Fibroblast of skin of back (primary cell): ENCODE data around the gene PID1.
"Not testable (repeated sequence)": the region's sequence is repeated elsewhere in the genome, so short reads cannot be mapped to it uniquely, and the experiment has no call there.

Experiments
- DNase-seq: peaks from one replicate; pipeline ENCODE4 v3.0.0-alpha.2; 2013

PID1 gene

DNA sequence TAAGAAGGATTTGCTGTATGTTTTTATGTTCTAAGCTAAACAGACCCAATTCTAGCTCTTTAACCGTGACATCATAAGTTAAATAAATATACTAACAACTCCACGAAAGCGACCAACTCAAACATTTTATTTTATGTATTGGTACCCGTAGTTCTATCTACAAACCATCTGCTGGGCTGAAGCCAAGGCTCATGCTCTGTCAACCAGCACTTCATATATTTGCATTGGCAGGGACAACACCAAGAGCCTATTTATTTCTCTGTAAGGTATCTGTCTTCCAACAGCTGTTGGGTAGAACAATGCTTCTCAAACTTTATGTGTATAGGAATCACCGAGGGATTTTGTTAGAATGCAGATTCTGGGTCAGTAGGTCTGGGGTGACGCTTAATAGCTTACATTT is 64.5 kb downstream of the PID1 start:
- DNase-seq = no peak

DNA sequence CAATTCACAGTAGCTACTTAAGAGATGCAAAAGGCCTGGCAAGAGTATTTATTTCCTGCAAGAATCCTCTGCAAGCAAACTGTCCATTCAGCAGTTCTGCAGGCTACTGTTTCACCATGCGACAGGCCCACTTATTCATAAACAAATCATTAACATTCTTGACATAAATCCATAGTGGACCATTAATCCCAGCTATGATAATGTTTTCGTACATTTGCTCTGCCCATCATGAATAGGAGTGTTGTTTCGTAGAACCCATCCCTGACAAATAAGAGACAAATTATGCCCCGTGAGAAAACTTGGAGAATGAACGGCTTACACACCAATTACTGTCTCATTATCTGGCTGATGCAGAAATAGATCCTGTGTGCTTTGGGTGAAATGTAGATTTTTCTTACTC is 65.4 kb downstream of the PID1 start:
- DNase-seq = no peak

DNA sequence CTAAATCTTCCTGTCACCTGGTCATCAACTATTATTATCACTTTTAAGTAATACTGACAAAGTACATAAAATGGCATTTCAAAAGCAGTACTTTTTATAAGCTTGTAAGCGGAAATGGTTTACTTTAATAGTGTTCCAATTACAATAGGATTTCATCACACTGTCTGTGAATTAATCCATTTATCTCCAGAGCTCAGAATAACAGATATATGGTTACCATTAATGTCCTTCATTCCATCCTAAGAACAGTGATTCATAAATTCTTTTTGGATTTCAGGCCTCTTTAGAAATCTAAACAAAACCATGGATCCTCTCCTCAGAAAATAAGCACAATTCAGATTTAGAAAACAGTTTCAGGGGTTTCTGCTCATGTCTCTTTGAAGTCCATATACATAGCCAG is 68.4 kb downstream of the PID1 start:
- no peak for DNase-seq

DNA sequence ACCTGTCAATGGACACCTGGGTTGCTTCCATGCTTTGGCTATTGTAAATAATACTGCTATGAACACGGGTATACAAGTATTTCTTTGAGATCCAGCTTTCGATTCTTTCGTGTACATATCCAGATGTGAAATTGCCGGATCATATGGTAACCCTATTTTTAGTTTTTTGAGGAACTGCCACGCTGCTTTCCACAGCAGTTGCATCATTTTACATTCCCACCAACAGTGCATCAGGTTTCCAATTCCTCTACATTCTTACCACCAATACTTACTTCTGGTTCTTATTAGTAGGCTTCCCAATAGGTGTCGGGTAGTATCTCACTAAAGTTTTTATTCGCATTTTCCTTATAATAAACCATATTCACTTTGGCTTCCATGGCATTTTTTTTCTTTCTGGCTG is 69.6 kb downstream of the PID1 start:
- DNase-seq = no peak

DNA sequence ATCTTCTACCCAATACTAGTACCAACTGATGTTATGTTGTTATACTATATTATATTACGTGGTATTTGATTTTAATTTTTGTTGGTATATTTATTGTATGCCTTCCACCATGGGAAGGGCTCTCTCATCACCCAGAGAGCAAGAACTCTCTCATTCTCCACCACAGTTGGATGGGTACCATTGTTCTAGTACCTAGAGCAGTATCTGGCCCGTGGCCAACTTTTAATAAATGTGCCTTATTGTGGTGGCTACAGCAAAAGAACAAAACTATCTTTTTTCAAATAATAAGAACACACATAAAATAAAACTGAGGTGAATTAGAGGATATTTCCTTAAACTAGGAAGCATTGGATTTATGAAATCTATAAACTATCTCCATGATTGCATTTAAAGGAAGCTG is 71.8 kb downstream of the PID1 start:
- no peak for DNase-seq

DNA sequence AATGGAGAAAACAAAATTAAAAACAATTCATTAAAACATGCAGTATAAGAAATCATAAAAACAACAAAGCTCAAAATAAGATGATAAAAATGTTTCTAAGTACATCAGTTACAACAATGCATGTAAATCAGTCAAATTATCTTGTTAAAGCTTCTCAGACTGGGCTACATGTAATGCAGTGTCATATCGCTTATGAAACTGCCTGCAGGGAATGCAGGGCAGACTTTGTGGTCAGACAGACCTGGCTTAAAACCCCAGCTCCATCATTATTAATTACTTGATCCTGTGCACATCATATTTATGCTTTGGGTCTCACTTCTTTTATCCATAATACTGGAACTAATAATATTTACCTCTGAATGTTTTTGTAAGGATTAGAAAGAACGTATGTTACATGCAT is 74.6 kb downstream of the PID1 start:
- no peak for DNase-seq

DNA sequence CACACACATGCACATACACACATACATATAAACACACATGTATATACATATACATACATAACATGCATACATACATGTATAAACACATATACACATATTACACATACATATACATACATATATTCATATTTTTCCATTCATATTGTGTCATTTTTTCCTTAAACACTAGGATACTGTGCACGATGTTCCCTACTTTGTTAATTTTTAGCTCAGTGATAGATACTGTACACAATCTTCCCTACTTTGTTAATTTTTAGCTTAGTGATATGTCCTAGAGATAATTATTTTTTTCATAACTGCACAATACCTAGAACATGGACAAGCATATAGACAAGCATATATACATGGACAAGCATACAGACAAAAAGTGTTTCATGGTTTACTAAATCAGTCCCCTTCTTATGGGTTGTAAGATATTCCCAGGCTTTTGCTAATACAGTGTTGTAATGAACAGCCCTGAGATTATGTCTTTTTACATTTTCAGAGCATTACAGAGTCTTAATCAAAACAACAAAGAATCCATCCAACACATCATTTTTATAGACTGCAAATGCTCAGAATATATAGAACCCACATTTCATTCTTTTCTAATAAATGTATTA is 75.6 kb downstream of the PID1 start:
- no peak for DNase-seq

DNA sequence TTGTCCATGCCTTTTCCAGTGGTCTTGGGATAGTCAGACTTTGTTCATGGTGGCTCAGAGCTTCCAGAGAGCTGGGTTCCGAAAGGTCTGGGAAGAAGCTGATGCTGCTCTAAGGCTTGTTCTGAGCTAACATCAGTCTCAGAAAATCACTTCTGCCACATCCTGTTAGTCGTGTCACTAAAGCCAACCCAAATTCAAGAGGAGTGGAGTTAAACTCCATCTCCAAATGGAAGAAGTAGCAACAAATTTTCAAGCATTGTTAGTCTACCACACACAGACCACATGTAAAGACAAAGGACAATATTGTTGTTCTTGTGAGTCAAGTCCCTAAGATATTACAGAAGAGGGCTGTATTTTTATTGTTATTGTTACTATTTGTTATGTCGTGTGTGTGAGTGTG is 77.8 kb downstream of the PID1 start:
- no peak for DNase-seq

DNA sequence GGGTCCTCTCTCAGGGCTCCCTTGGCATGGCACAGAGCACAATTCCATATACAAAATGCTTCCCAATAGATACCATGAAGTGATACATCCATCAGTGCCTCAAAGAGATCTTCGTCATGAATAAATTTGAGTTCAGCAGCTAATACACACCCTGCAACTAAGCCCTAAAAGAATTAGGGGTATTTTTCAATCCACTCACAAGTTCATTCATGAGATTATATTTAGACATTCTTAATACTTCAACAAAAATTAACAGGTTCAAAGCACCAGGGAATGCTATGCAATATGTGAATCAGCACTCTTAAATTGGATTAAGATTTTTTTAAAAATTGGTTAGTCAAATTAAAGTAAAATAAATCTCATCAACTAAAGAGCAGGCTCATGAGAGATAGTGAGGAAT is 79.7 kb downstream of the PID1 start:
- DNase-seq = no peak

DNA sequence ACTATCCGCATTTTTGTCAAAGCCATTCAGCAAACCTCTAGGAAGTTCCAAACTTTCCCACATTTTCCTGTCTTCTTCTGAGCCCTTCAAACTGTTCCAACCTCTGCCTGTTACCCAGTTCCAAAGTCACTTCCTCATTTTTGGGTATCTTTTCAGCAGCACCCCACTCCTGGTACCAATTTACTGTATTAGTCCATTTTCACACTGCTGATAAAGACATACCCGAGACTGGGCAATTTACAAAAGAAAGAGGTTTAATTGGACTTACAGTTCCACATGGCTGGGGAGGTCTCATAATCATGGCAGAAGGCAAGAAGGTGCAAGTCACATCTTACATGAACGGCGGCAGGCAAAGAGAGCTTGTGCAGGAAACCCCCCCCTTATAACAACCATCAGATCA is 84.0 kb downstream of the PID1 start:
- DNase-seq = not testable (repeated sequence)

DNA sequence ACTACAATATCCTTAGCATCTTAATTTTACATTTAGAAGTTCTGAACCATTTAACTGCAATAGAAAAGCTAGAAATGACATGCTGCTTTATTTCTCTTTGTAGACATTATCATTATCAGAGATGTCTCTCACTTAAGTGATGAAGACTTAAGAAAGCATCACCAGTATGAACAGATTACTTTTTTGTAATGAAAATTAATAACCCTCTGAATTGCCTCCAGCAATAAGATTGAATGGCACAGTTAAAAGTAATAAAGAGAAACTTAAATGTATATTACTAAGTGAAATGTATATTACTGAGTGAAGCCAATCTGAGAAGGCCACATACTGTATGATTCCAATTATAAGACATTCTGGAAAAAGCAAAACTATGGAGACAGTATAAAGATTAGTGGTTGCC is 89.4 kb downstream of the PID1 start:
- no peak for DNase-seq

DNA sequence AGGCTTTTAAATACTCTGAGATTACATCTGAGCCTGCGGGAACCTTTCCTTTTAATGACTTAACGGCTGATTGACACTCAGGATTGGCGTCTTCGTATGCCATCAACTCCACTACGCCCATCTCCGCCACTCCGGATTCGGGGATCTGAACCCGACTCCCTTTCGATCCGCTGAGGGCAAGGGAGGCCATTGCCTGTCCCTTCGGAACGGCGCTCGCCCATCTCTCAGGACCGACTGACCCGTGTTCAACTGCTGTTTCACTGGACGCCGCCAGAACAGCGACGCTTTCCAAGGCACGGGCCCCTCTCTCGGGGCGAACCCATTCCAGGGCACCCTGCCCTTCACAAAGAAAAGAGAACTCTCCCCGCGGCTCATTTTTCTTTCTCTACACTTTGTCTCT is 90.4 kb downstream of the PID1 start:
- no peak for DNase-seq

DNA sequence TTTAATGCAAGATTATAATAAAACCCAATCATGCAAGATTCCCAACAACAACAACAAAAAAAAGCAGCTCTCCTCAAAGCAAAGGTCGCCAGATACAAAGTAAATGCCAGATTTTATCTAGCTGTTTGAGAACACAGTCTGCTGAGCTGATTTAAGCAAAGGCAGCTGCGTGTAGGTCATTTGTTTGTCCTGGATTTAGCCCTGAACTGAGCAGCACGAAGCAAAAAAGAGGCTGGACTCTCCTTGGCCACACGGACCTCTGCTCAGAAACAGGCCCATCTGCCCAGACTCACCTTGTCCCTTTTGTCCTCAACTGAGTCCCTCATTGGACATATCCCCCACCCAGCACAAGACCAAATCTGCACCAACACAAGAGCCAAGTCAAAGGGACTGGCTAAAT is 91.5 kb downstream of the PID1 start:
- DNase-seq = no peak

DNA sequence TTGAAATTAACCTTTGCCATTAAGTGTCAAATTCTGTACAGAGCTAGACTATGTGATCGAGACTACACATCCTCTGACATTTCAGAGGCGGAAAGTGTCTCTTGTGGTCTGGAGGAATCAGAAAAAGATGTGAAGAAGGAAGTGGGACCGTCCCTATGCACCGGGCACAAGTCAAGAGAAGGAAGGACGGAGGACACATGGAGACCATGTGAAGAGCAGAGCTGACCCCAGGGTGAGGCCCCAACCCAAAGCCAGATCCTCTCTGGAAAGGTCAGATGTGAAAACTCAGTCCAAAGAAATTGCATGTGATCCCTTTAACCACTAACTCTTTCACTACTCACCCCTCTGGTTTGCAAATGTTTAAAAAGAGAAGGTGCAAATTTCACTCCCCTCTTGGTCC is 92.4 kb downstream of the PID1 start:
- DNase-seq = no peak

DNA sequence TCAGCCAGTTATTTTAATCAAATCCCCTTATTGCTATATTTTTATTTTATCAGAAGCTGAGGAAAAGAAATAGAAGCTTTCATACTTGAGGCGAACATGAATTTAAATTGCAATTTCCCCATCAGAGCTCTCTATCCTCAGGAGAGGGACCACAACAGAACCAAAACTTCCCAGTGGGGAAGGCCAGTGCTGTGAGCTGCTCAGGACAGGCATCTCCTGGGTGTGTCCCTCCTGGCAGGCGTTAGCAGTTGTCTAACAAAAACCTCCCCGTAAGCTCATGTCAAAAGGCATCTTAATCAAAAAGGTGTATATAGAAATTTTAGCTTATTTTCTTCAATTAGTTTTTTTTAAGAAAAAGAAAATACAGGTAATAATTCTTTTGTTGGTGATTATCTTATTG is 93.0 kb downstream of the PID1 start:
- DNase-seq = no peak

DNA sequence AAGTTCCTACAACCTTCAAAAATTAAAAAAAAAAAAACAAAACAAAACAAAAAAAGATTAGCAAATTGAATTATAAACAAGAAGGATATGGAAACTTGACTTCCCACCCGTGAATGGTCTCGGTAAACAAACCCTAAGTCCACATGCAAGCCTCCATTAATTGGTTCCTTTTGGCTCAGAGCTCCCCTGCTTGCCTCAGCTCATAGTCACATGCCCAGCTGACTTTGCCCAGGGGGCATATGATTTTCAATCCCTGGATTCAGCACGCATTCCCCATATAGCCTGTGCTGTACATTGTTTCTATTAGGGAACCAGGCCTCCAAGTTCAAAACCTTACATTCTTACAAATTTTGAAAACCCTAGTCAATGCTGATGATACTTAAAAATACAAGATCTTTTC is 95.0 kb downstream of the PID1 start:
- no peak for DNase-seq

DNA sequence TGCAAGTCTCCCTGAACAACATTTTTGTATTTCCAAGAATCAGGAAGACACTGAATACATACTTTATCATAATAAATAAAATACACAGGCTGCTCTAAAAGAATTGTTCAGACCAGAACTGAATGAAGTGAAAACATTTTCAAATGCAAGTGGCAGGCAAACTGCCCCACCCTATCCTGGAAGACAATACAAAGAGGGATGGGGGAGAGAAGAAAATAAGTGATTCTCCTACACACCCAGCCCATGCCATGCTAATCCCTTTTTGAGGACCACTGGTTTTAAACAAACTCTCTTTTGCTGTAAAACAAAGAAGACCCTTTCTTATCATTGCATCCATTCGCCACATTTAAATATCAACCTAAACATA is 95.6 kb downstream of the PID1 start:
- no peak for DNase-seq

DNA sequence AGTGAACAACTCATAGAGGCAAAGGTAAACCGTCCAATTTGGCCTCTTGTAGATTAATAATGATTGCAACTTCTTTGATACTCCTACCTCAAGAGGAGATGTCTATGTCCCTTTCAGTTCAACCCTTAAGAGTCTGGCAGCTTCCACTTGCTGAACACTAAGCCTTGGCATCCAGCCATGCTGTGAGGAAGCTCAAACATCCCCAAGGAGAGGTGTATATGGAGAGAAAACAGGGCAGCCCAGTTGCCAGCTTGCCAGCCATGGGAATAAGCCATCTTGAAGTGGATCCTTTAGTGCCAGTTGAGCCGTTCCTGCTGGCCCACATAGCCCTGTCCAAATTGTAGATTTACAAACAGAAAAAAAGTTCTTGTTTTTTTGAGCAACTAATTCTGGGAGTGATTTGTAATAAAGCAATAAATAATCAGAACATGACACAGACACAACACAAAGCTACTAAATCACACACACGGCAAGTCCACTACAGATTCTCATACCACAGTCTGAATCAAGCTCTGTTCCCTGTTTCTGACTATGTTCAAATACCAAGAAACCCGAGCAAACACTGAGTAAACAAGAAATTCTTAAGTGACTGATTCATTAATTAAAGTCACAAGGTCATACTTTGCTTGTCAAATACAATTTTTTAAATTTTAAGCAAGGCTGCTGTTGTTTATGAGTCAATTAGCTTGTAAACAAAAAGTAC is 96.1 kb downstream of the PID1 start:
- no peak for DNase-seq

DNA sequence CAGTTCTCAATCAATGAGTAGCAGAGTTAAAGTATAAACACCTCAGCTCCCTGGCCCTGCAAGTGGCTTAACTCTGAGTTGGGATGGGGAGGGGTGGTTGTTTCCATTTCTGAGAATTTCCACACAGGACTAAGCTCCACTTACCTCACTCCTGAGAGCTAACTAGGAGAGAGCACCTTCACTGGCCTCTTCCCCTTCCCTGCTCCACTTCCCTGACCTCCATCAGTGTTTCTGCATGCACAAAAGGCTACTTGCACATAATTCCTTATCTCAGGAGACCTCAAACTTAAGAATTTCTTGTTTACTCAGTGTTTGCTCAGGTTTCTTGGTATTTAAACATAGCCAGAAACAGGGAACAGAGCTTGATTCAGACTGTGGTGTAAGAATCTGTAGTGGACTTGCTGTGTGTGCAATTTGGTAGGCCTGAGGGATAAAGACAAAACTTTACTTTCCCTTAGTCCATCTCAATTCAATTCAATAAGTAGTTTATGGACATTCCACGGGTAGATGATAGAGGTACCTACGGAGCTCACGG is 97.2 kb downstream of the PID1 start:
- no peak for DNase-seq

DNA sequence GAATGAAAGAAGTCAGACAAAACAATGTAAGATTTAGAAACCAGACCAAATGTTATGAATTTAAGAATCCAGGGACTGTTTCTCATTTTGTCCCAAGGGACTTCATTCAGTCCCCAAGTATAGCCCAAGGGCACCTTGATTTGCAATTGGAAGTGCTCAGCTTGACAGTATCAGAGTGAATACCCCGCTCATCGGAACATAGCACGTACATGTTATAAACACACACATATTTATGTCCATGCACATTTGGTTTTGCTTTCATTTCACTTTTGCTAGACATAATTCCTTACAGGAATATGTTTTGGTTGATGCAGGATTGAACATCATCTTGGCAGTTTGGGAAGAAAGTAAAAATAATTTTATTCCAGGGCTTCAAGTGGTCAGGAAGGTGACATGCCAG is 100.2 kb downstream of the PID1 start:
- DNase-seq = no peak

DNA sequence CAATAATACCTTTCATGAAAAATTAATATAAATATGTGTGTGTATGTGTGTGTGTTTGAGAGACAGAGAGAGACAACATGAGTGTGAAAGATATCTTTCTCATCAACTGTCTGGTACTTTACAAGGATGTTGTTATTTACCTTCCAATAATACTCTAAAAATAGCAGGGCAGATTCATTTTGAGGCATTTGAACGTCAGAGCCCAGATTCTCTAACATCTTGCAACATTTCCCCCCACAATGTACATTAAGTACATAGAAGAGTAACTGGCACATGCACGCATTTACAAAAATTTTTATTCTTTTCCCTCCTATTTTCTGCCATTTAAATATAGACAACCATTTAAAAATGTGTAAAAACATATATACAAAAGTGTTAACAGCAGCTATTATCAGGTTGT is 100.9 kb downstream of the PID1 start:
- no peak for DNase-seq

DNA sequence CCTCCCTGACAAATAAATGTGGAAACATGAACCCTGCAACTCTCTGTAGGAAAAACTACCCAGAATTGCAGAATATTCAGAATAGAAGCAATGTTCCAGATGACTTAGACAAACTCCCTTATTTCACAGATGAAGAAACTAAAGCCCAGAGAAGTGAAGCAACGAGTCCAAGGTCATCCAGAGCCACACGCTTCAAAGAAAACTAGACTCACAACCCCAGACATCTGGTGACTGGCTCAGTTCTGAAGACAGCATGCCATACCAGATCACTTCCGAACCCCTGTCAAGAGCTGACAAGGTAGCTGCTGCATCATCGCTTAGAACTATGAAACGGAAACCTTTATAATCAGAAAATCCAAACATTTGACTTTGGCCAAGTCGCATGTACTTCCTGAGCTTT is 101.3 kb downstream of the PID1 start:
- no peak for DNase-seq

DNA sequence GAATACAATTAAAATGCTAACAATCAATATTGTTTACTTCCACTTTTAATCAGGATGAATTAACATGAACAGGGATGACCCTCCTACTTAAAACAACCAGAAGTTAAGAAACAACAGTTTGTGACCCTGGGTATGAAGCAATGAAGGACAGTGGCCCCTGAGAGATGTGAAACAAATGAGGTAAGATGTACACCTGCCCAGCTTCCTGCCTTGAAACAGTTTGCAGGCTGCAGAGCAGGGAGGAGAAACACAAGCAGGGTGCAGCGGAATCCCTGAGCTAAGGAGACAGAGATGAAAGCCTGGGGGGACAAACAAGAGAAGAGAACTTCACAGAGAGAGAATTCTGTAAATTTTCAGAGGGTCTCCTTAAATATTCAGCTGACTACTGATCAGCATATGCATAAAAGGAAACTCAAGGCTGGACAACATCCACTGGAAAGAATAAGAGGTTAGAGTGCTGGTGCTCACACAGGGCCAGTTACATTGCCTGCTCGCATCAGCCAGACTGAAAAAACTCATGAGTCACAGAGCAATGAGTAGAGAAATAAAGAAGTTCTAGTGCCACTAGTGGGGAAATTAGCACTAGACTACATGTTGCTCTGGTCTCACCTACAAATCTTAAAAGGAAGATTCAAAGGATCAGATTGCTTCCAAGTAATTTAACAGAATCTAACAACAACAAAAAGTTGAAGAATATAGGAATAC is 106.4 kb downstream of the PID1 start:
- no peak for DNase-seq

DNA sequence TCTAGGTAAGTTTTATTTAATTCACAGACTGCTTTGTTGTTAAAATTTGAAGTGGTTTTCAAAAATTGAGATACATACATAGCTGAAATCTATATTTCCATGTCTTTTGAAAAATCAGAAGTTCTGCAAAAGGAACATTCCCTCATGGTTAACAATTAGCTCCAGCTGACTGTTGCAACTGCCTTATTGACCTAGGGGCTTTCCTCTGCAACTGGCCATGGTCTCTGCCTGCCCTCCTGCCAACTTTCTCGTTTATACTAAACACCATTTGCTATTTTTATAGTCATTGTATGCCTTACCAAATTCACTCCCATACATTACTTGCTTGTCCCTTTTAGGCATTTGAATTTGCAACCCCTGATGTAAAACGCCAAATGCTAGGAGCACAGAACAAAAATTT is 107.2 kb downstream of the PID1 start:
- no peak for DNase-seq
